D721Med (cell line): Measurements from ENCODE around the gene STRIP1.

ENCODE experiments used
- DNase-seq: peaks from one replicate; pipeline ENCODE4 v3.0.0; 2011; ENCODE audit warnings: low spot score; ENCODE audit not compliant: insufficient read length
- FAIRE-seq: peaks from 2 replicates; lab custom pipeline; 2011; peaks lifted over from hg19 to GRCh38; lab: Jason Lieb, UNC
- TF ChIP-seq, protein P1 (sequence below): IDR thresholded peaks from 2 replicates; pipeline ENCODE4 v1.5.1; 2012; ENCODE audit warnings: mild to moderate bottlenecking, control low read depth; ENCODE audit not compliant: insufficient read depth; ENCODE audit errors: missing control alignments

Gene STRIP1

DNA sequence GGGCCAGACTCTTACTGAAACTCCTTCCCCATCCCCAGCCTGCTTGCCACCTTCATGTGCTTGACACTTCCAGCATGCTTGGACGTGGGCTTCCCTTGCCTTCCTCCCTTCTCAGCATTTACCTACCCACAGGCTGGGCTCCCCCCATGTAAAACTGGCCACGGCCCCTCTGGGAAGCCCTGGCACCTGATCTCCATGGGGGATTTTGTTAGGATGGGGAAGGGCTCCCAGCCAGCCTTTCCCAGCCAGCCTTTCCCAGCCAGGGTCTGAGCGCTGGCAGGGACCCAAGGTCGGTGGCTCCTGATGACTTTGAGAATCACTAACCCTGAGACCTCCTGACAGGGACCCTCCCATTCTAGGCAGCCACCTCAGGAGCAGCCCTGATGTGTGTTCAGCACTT, 29.4 kb downstream of the STRIP1 start:
- FAIRE-seq = no peak
- TF ChIP-seq, protein P1, sequence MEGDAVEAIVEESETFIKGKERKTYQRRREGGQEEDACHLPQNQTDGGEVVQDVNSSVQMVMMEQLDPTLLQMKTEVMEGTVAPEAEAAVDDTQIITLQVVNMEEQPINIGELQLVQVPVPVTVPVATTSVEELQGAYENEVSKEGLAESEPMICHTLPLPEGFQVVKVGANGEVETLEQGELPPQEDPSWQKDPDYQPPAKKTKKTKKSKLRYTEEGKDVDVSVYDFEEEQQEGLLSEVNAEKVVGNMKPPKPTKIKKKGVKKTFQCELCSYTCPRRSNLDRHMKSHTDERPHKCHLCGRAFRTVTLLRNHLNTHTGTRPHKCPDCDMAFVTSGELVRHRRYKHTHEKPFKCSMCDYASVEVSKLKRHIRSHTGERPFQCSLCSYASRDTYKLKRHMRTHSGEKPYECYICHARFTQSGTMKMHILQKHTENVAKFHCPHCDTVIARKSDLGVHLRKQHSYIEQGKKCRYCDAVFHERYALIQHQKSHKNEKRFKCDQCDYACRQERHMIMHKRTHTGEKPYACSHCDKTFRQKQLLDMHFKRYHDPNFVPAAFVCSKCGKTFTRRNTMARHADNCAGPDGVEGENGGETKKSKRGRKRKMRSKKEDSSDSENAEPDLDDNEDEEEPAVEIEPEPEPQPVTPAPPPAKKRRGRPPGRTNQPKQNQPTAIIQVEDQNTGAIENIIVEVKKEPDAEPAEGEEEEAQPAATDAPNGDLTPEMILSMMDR = no peak

DNA sequence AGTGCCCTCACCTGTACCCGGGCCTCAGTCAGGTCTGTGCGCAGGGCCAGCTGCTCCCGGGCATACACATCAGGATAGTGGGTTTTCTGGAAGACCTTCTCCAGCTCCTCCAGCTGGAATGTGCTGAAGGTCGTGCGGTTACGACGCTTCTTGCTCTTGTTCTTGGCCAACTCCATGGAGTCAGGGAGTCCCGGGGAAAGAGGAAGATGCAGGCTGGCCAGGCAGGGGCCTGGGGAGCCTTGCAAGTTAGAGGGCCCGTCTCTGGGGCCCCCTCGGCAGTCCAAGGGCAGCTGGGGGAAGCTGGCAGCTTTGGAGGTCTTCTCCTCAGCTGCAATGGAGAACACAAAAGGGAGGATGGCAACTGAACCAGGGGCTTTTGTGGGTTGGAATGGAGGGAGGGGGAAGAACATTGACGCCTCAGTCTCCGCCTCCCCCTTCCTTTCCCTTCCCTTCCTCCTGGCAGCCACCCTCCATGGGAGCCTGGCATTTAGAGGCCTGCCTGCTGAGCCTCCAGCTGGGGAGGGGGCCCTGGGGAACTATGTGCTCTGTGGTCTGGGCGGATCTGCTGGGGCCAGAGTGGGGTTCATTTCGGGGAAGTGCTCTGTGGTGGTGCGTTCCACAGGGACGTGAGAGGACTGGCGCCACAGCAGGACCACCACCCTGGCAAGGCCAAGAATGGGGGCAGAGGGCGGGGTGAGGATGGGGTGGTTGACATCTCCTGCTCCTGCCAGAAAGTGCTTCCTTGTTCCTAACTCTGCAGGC, 30.3 kb downstream of the STRIP1 start:
- TF ChIP-seq, protein P1 = no peak
- FAIRE-seq (no peak), DNase-seq (no peak)

More for the DNA sequence above, 29.4 kb downstream of the STRIP1 start:
- no peak for DNase-seq

DNA sequence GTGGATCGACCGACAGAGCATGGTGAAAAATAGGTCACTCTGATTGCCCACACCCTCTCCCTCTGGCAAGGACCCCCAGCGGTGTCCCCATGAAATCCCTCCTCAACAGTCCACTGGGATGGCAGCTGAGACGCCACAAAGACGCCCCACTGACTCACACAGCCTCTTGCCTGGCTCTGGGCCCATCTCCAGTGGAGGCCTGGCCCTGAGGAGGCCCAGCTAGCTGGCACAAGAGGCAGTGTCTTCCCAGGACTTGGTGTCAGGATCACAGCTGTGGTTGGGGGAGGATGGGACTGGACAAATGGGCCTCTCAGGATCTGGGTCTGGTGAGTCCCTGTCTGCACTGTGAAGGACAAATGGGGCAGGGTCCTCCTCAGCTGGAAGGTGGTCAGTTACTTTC, 31.4 kb downstream of the STRIP1 start:
- no peak for DNase-seq
- no peak for FAIRE-seq
- TF ChIP-seq, protein P1 = no peak

DNA sequence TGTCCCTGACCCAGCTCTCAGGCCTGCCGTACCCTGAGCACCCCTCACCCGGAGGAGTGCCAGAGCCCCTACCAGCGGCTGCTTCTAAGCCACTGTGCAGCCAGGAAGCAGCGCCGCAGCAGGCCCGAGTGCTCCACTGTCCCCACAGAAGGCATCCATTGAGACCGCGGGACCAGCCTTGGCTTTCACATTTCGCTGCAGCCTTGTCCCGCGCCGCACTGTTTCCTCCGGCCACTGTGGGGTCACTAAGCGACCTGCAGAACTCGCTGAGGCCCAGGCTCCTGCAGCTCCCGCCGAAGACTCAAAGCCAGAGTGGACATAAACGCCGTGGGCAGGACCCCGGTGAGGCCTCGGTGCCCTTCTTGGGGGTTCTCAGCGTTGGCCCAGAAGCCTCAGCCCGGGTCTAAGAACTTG, 33.1 kb downstream of the STRIP1 start:
- TF ChIP-seq, protein P1 = no peak
- DNase-seq (no peak), FAIRE-seq (no peak)

DNA sequence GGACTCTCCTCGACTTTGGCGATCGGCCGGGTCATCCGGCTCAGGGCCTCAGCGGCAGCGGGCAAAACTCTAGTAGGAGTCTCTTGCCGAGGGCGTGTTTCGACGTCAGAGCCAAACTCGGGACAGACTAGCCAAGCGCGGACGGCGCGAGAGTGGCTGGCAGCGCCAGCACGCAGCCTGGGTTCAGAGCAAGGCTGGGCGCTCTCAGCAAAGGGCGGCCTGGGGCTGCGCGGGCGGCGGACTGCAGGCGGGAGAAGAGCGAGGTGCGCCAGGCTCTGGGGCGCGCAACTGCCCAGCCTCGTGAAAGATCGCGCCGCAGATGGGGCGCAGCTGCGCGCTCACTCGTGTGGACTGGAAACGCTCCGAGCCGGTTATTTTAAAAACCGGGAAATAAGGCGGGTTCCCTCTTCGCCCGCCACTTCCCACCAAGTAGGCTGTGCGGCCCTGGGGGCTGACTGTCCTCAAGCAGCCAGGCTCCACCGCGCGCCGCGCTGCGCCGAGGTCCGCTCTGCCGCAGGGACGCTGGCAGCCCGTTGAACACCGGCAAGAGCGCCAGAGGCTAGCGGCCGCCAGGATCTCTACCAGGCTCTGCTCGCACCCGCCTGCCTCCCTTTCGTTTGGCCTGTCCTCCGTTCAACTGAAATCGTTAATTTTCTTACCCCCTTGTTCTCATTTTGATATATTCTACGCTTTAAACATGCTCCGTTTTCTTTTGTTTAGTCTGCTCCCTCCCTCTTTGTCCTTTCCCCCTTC, 33.6 kb downstream of the STRIP1 start:
- TF ChIP-seq, protein P1 = no peak

DNA sequence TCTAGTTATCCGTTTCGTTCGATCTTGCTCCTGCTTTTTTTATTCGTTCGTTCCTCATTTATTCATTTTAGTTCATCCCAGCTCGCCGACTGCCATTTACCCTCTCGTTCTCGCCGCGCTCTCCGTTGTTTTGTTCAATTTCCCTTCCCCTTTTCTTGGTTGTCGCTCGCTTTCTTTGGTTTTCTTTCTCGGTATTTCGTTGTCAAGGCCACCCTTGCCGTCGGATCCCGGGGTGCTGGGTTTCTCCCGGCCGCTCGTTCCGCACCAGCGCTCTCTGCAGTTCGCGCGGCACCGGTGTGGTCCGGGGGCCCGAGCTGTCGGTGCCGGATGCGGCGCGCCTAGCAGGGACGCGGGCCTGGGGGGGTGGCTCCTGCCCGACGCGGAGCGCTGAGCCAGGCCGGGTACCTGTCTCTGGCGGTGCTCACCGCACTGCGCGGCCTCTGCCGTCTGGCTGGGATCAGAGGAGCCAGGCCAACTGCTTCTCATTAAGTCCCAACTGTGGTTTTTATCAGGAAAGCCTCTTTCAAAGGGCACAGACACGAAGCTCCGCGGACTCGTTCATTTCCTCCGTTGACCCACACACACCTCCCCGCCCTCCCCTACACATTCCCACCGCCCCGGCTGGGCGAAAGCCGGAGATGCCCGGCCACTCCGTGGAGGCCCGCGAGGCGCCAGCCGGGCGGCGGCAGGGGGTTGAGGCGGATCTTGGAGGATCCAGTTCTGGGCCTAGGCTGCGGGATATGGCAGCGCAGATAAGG, 34.4 kb downstream of the STRIP1 start:
- FAIRE-seq (no peak), DNase-seq (no peak)
- TF ChIP-seq, protein P1 = no peak

More for the DNA sequence above, 33.6 kb downstream of the STRIP1 start:
- no peak for FAIRE-seq
- no peak for DNase-seq
